ENCODE results near the gene FAHD2A. TPM values are rescaled to one million over a fixed set of nuclear protein-coding genes. Genes with fewer than 3 reads are reported as not detected.

Gene FAHD2A
- total and polyA plus RNA-seq, 2 of the 8 experiments (the other 6 are each of a cell fraction or from before 2014, with no cell fraction given): 24.2 to 26.7 TPM

GRCh38 chr2:95361216-95361980 is 41.1 kb upstream of the FAHD2A start (continued):
- TF ChIP-seq, protein P1, sequence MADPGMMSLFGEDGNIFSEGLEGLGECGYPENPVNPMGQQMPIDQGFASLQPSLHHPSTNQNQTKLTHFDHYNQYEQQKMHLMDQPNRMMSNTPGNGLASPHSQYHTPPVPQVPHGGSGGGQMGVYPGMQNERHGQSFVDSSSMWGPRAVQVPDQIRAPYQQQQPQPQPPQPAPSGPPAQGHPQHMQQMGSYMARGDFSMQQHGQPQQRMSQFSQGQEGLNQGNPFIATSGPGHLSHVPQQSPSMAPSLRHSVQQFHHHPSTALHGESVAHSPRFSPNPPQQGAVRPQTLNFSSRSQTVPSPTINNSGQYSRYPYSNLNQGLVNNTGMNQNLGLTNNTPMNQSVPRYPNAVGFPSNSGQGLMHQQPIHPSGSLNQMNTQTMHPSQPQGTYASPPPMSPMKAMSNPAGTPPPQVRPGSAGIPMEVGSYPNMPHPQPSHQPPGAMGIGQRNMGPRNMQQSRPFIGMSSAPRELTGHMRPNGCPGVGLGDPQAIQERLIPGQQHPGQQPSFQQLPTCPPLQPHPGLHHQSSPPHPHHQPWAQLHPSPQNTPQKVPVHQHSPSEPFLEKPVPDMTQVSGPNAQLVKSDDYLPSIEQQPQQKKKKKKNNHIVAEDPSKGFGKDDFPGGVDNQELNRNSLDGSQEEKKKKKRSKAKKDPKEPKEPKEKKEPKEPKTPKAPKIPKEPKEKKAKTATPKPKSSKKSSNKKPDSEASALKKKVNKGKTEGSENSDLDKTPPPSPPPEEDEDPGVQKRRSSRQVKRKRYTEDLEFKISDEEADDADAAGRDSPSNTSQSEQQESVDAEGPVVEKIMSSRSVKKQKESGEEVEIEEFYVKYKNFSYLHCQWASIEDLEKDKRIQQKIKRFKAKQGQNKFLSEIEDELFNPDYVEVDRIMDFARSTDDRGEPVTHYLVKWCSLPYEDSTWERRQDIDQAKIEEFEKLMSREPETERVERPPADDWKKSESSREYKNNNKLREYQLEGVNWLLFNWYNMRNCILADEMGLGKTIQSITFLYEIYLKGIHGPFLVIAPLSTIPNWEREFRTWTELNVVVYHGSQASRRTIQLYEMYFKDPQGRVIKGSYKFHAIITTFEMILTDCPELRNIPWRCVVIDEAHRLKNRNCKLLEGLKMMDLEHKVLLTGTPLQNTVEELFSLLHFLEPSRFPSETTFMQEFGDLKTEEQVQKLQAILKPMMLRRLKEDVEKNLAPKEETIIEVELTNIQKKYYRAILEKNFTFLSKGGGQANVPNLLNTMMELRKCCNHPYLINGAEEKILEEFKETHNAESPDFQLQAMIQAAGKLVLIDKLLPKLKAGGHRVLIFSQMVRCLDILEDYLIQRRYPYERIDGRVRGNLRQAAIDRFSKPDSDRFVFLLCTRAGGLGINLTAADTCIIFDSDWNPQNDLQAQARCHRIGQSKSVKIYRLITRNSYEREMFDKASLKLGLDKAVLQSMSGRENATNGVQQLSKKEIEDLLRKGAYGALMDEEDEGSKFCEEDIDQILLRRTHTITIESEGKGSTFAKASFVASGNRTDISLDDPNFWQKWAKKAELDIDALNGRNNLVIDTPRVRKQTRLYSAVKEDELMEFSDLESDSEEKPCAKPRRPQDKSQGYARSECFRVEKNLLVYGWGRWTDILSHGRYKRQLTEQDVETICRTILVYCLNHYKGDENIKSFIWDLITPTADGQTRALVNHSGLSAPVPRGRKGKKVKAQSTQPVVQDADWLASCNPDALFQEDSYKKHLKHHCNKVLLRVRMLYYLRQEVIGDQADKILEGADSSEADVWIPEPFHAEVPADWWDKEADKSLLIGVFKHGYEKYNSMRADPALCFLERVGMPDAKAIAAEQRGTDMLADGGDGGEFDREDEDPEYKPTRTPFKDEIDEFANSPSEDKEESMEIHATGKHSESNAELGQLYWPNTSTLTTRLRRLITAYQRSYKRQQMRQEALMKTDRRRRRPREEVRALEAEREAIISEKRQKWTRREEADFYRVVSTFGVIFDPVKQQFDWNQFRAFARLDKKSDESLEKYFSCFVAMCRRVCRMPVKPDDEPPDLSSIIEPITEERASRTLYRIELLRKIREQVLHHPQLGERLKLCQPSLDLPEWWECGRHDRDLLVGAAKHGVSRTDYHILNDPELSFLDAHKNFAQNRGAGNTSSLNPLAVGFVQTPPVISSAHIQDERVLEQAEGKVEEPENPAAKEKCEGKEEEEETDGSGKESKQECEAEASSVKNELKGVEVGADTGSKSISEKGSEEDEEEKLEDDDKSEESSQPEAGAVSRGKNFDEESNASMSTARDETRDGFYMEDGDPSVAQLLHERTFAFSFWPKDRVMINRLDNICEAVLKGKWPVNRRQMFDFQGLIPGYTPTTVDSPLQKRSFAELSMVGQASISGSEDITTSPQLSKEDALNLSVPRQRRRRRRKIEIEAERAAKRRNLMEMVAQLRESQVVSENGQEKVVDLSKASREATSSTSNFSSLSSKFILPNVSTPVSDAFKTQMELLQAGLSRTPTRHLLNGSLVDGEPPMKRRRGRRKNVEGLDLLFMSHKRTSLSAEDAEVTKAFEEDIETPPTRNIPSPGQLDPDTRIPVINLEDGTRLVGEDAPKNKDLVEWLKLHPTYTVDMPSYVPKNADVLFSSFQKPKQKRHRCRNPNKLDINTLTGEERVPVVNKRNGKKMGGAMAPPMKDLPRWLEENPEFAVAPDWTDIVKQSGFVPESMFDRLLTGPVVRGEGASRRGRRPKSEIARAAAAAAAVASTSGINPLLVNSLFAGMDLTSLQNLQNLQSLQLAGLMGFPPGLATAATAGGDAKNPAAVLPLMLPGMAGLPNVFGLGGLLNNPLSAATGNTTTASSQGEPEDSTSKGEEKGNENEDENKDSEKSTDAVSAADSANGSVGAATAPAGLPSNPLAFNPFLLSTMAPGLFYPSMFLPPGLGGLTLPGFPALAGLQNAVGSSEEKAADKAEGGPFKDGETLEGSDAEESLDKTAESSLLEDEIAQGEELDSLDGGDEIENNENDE (IDR thresholded peaks at IDR 0.05; ENCODE audit: insufficient replicate concordance, low read length): no peak
- TF ChIP-seq HDAC2 (IDR thresholded peaks at IDR 0.05; ENCODE audit: borderline replicate concordance in 1 of 2, low read depth in 2 of 2, low read length in 2 of 2) (no peak), POLR2AphosphoS5 (IDR thresholded peaks at IDR 0.05; ENCODE audit: low read depth, low read length) (no peak), KDM4A (IDR thresholded peaks at IDR 0.05; ENCODE audit: low read depth, low read length, severe bottlenecking) (no peak), ATF3 (IDR thresholded peaks at IDR 0.05; ENCODE audit: insufficient read depth, low read depth, low read length) (no peak), SIRT6 (IDR thresholded peaks at IDR 0.05; ENCODE audit: low read length) (no peak), CTBP2 (IDR thresholded peaks at IDR 0.05; ENCODE audit: borderline replicate concordance, insufficient read depth, insufficient read length, low read length) (no peak), SIX5 (IDR thresholded peaks at IDR 0.05; ENCODE audit: low read depth, low read length) (no peak), RXRA (IDR thresholded peaks at IDR 0.05; ENCODE audit: insufficient read depth, low read depth, low read length) (no peak)
